Measurements from ENCODE around the gene NOTCH2.

Gene NOTCH2

DNA sequence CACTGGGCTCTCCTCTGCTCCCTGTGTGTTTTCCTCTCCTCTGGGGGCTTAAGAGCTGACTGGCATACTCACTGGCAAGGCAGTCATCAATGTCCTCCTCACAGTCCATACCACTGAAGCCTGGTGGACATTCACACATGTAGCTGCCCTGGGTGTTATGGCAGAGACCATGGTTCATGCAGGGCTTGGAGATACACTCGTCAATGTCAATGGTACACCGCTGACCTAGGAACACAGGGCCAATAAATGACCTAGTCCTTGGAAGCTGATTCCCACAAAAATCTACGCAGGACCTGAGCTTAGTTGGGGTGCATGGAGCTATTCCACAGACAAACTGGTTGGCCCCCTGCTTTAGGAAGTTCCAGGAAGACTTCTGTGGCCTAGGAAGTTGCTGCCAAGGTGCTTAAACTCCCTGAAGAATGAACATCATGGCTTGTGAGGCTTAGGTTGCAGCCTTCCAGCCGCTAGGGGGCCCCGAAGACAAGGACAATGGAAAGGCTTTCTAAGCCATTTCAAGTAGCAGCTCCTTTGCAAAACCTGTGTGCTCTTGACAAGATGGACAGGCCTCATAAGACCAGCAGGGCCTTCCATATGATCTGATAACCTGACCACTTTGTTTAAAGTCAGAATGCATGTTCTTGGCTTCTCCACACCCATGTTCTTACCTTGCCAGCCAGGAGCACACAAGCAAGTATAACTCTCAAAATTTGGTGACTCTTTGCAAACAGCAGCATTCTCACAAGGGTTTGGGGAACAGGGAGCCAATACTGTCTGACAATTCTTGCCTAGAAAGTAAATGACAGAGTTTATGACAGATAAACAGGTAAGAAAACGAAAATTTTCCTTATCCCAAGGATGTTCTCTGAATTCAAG, 120.9 kb downstream of the NOTCH2 start:
- Histone ChIP-seq H3K36me3 (ENCODE audit: control insufficient read depth, low read length) (no peaks in the 10 kb centered on the region), H4K20me1 (ENCODE audit: control insufficient read depth, insufficient read depth, low read depth, low read length) (no peaks in the 10 kb centered on the region), H3K27me3 (ENCODE audit: control insufficient read depth, low read length) (no peaks in the 10 kb centered on the region), H3K4me3 (ENCODE audit: low read length) (no peak overlapping the region), H3F3A (ENCODE audit: control insufficient read depth, insufficient read depth) (no peaks in the 10 kb centered on the region), H3K9me2 (replicated peaks; ENCODE audit: control insufficient read depth, low read length) (no peaks in the 10 kb centered on the region), H3K79me2 (ENCODE audit: control insufficient read depth, low read length) (no peaks in the 10 kb centered on the region), H3K9me3 (ENCODE audit: control insufficient read depth, insufficient read depth, low read length) (no peaks in the 10 kb centered on the region), H3K4me1 (ENCODE audit: control insufficient read depth, low read length) (no peaks in the 10 kb centered on the region), H3K4me2 (ENCODE audit: low read length) (no peak overlapping the region), H3K27ac (ENCODE audit: low read depth, low read length) (no peak overlapping the region)
- TF ChIP-seq, protein P1, sequence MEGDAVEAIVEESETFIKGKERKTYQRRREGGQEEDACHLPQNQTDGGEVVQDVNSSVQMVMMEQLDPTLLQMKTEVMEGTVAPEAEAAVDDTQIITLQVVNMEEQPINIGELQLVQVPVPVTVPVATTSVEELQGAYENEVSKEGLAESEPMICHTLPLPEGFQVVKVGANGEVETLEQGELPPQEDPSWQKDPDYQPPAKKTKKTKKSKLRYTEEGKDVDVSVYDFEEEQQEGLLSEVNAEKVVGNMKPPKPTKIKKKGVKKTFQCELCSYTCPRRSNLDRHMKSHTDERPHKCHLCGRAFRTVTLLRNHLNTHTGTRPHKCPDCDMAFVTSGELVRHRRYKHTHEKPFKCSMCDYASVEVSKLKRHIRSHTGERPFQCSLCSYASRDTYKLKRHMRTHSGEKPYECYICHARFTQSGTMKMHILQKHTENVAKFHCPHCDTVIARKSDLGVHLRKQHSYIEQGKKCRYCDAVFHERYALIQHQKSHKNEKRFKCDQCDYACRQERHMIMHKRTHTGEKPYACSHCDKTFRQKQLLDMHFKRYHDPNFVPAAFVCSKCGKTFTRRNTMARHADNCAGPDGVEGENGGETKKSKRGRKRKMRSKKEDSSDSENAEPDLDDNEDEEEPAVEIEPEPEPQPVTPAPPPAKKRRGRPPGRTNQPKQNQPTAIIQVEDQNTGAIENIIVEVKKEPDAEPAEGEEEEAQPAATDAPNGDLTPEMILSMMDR (IDR thresholded peaks at IDR 0.05; ENCODE audit: low read depth, low read length, poor library complexity, severe bottlenecking) = peak; percentile 91
- TF ChIP-seq EZH2phosphoT487 (IDR thresholded peaks at IDR 0.05; ENCODE audit: borderline replicate concordance, low read length) = no peak

DNA sequence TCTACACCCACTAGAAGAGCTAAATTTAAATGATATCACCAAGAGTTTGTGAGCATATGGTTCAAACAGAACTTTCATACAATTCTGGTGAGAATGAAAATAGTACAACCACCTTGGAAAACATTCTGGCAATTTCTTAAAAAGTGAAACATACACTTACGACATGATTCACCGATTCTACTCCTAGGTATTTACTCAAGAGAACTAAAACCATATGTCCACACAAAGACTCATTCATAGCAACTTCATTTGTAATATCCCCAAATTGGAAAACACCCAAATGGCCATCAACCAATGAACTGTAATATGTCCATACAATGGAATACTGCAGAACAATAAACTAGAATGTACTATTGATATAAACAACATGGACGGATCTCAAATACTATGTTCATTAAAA, 122.0 kb downstream of the NOTCH2 start:
- H3K9me2 ChIP-seq (replicated peaks; ENCODE audit: control insufficient read depth, low read length) = no peaks in the 10 kb centered on the region
- no peaks in the 10 kb centered on the region for H3K9me3 ChIP-seq (ENCODE audit: control insufficient read depth, insufficient read depth, low read length)
- H3K27me3 ChIP-seq (ENCODE audit: control insufficient read depth, low read length) = no peaks in the 10 kb centered on the region
- H3K36me3 ChIP-seq (ENCODE audit: control insufficient read depth, low read length) = no peaks in the 10 kb centered on the region
- no peaks in the 10 kb centered on the region for H3K79me2 ChIP-seq (ENCODE audit: control insufficient read depth, low read length)
- TF ChIP-seq, protein P1 (IDR thresholded peaks at IDR 0.05; ENCODE audit: low read depth, low read length, poor library complexity, severe bottlenecking) = no peak
- TF ChIP-seq EZH2phosphoT487 (IDR thresholded peaks at IDR 0.05; ENCODE audit: borderline replicate concordance, low read length) = no peak
- H3F3A ChIP-seq (ENCODE audit: control insufficient read depth, insufficient read depth) = no peaks in the 10 kb centered on the region
- no peak overlapping the region for H3K4me2 ChIP-seq (ENCODE audit: low read length)
- H3K4me3 ChIP-seq (ENCODE audit: low read length) = no peak overlapping the region
- H4K20me1 ChIP-seq (ENCODE audit: control insufficient read depth, insufficient read depth, low read depth, low read length) = no peaks in the 10 kb centered on the region
- no peaks in the 10 kb centered on the region for H3K4me1 ChIP-seq (ENCODE audit: control insufficient read depth, low read length)
- H3K27ac ChIP-seq (ENCODE audit: low read depth, low read length) = no peak overlapping the region

GRCh38 chr1:119946724-119947123, 122.7 kb downstream of the NOTCH2 start:
- H3F3A ChIP-seq (ENCODE audit: control insufficient read depth, insufficient read depth) = no peaks in the 10 kb centered on the region
- H3K9me2 ChIP-seq (replicated peaks; ENCODE audit: control insufficient read depth, low read length) = no peaks in the 10 kb centered on the region
- H4K20me1 ChIP-seq (ENCODE audit: control insufficient read depth, insufficient read depth, low read depth, low read length) = no peaks in the 10 kb centered on the region
- TF ChIP-seq, protein P1 (IDR thresholded peaks at IDR 0.05; ENCODE audit: low read depth, low read length, poor library complexity, severe bottlenecking) = no peak
- no peak for TF ChIP-seq EZH2phosphoT487 (IDR thresholded peaks at IDR 0.05; ENCODE audit: borderline replicate concordance, low read length)
- H3K27ac ChIP-seq (ENCODE audit: low read depth, low read length) = no peak overlapping the region
- no peaks in the 10 kb centered on the region for H3K79me2 ChIP-seq (ENCODE audit: control insufficient read depth, low read length)
- H3K36me3 ChIP-seq (ENCODE audit: control insufficient read depth, low read length) = no peaks in the 10 kb centered on the region
- no peaks in the 10 kb centered on the region for H3K9me3 ChIP-seq (ENCODE audit: control insufficient read depth, insufficient read depth, low read length)
- H3K4me2 ChIP-seq (ENCODE audit: low read length) = no peak overlapping the region
- no peaks in the 10 kb centered on the region for H3K27me3 ChIP-seq (ENCODE audit: control insufficient read depth, low read length)
- no peak overlapping the region for H3K4me3 ChIP-seq (ENCODE audit: low read length)
- no peaks in the 10 kb centered on the region for H3K4me1 ChIP-seq (ENCODE audit: control insufficient read depth, low read length)
